Measurements from ENCODE around the gene GJC3. TPM values are rescaled to one million over a fixed set of nuclear protein-coding genes. Genes with fewer than 3 reads are reported as not detected.
"Not testable (repeated sequence)": the region's sequence is repeated elsewhere in the genome, so short reads cannot be mapped to it uniquely, and the experiment has no call there.

The GJC3 gene, protein sequence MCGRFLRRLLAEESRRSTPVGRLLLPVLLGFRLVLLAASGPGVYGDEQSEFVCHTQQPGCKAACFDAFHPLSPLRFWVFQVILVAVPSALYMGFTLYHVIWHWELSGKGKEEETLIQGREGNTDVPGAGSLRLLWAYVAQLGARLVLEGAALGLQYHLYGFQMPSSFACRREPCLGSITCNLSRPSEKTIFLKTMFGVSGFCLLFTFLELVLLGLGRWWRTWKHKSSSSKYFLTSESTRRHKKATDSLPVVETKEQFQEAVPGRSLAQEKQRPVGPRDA
- total RNA-seq: 1 to 10 TPM in 1 of 6 donors, under 1 TPM in 2, not detected in 3; 0.24 to 3.1 (median 0.31) TPM

DNA sequence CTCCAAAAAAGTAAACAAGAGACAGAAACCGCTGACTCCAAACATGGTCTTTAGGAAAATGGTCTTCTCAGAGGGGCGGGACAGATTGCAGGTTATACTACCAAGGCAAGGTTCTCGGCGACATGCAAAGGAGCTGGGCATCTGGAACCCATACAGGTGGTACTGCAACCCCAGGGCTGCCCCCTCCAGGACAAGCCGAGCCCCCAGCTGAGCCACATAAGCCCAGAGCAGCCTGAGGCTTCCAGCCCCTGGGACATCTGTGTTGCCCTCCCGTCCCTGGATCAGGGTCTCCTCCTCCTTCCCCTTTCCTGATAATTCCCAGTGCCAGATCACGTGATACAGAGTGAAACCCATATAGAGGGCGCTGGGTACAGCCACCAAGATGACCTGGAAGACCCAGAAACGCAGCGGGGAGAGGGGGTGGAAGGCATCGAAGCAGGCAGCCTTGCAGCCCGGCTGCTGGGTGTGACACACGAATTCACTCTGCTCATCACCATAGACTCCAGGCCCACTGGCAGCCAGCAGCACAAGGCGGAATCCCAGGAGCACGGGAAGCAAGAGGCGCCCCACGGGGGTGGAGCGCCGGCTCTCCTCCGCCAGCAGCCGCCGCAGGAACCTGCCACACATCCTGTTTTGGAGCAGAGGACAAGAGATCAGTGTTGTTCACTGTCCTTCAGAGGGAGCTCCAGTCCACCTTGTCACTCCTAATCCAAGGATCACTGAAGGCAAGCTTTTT is at the start of gene GJC3:
GJC3 (minus strand) TSS at position 627 of the 736 bp plus-strand sequence; CDS start at position 627, 0 bp downstream.
- peak; percentile 64 to 85 for DNase-seq
- no peaks in the 10 kb centered on the region for H3K36me3 ChIP-seq
- H3K4me1 ChIP-seq: peaks cover 5 to 16% (median 12%) of the 10 kb centered on the region in 4 donors
- 22 to 23% methylated on average over 10 to 20 of the region's 22 CpGs for WGBS, 2 donors
- peak; percentile 88 to 90 for ATAC-seq (ENCODE audit: low FRiP score in 2 of 2)
- TF ChIP-seq POLR2A (IDR thresholded peaks at IDR 0.05): no peak
- TF ChIP-seq, protein P1, sequence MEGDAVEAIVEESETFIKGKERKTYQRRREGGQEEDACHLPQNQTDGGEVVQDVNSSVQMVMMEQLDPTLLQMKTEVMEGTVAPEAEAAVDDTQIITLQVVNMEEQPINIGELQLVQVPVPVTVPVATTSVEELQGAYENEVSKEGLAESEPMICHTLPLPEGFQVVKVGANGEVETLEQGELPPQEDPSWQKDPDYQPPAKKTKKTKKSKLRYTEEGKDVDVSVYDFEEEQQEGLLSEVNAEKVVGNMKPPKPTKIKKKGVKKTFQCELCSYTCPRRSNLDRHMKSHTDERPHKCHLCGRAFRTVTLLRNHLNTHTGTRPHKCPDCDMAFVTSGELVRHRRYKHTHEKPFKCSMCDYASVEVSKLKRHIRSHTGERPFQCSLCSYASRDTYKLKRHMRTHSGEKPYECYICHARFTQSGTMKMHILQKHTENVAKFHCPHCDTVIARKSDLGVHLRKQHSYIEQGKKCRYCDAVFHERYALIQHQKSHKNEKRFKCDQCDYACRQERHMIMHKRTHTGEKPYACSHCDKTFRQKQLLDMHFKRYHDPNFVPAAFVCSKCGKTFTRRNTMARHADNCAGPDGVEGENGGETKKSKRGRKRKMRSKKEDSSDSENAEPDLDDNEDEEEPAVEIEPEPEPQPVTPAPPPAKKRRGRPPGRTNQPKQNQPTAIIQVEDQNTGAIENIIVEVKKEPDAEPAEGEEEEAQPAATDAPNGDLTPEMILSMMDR (IDR thresholded peaks at IDR 0.05): peak; percentile 26 to 49 (median 39)
- H3K27me3 ChIP-seq: no peaks in the 10 kb centered on the region
- no peaks in the 10 kb centered on the region for H3K9me3 ChIP-seq
- peak within 1 kb of the TSS in 3 of 4 donors; percentile 27 to 42 (median 29) for H3K4me3 ChIP-seq
- H3K27ac ChIP-seq: peak within 1 kb of the TSS in 3 of 4 donors; percentile 8 to 60 (median 54)

DNA sequence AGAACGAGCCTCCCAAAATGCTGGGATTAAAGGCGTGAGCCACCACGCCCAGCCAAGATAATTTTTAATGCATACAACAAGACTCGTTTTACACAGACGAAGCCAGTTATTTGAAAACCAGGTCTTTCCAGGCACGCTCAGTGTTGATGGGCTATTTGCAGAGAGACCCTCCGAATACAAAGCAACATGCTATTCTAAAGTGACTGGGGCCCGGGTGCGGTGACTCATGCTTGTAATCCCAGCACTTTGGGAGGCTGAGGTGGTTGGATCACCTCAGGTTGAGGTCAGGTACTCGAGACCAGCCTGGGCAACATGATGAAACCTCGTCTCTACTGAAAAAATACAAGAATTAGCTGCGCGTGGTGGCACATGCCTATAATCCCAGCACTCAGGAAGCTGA is 47.2 kb upstream of the GJC3 start:
- no peak for ATAC-seq (ENCODE audit: low FRiP score in 2 of 2)
- no peak for TF ChIP-seq POLR2A (IDR thresholded peaks at IDR 0.05)
- no peak for TF ChIP-seq EP300 (IDR thresholded peaks at IDR 0.05)
- TF ChIP-seq, protein P1 (IDR thresholded peaks at IDR 0.05): no peak
- TF ChIP-seq POLR2AphosphoS5 (IDR thresholded peaks at IDR 0.05): no peak
- H3K27ac ChIP-seq: no peak overlapping the region
- H3K36me3 ChIP-seq: no peaks in the 10 kb centered on the region
- H3K4me3 ChIP-seq: no peak overlapping the region
- DNase-seq: peak in 1 of 2 donors; percentile 28
- H3K9me3 ChIP-seq: no peaks in the 10 kb centered on the region
- H3K4me1 ChIP-seq: no peaks in the 10 kb centered on the region
- H3K27me3 ChIP-seq: no peaks in the 10 kb centered on the region
- WGBS, 2 donors: 85% methylated on average over 12 to 13 of the region's 13 CpGs

DNA sequence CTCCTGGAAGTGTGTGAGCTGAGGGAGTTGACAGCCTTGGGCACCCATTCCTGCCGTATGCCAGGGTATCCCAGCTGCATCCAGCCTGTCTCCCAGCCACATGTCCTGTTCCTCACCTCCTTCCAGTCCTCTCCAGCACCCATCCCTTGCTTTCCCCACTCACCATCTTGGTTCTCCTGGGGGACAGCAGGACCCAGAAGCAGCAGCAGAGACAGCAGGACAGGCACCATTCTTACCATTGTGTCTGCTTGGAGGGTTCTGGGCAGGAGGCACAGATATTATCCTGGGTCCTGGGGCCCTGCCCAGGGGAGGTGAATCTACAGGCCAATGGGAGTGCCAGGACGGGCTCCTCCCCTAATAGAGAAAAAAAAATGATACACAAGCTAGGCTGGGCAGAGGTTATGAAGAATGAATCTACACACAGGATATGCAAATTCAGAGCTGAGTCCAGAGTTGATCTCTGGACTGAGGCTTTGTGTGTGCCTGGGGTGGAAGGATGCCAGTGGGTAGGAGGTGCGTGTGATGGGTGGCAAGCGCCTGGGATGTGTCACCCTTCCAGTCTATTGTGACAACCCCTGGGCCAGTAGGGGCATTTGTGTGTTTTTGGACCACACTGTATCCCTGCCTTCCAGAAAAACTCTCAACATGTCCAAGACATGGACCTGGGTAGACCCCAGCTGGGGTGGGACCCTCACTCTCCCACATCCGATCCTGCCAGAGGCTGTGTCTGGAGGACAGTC is 46.5 kb upstream of the GJC3 start, which contains the start of gene AZGP1:
AZGP1 (minus strand) TSS at position 250 of the 740 bp plus-strand sequence; CDS start at position 239, 11 bp downstream.
- no peak within 1 kb of the TSS for H3K27ac ChIP-seq
- ATAC-seq (ENCODE audit: low FRiP score in 2 of 2): no peak

DNA sequence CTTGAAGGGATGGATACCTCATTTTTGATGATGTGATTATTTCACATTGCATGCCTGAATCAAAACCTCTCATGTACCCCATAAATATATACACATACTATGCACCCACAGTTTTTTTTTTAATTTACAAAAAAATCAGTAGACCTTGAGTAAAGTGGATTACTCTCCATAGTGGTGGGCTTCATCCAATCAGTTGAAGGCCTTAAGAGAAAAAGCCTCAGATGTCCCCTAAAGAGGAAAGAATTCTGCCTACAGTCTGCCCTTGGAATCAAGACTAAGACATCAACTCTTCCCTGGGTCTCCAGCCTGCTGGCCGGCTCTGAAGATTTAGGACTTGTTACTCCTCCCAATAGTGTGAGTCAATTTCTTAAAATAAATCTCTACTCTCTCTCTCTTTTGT is 45.3 kb upstream of the GJC3 start:
- no peak for ATAC-seq (ENCODE audit: low FRiP score in 2 of 2)
- H3K27me3 ChIP-seq: no peaks in the 10 kb centered on the region
- no peak overlapping the region for H3K4me3 ChIP-seq
- no peak overlapping the region for H3K27ac ChIP-seq
- TF ChIP-seq EP300 (IDR thresholded peaks at IDR 0.05): no peak
- TF ChIP-seq, protein P1 (IDR thresholded peaks at IDR 0.05): no peak
- no peak for TF ChIP-seq POLR2A (IDR thresholded peaks at IDR 0.05)
- TF ChIP-seq POLR2AphosphoS5 (IDR thresholded peaks at IDR 0.05): no peak
- 53 to 63% methylated on average over 1 of the region's 1 CpG for WGBS, 2 donors
- DNase-seq: no peak
- H3K36me3 ChIP-seq: no peaks in the 10 kb centered on the region
- no peaks in the 10 kb centered on the region for H3K9me3 ChIP-seq
- H3K4me1 ChIP-seq: no peaks in the 10 kb centered on the region

More for the DNA sequence above, 46.5 kb upstream of the GJC3 start, which contains the start of gene AZGP1:
- no peaks in the 10 kb centered on the region for H3K4me1 ChIP-seq
- TF ChIP-seq POLR2AphosphoS5 (IDR thresholded peaks at IDR 0.05) (no peak), EP300 (IDR thresholded peaks at IDR 0.05) (no peak), POLR2A (IDR thresholded peaks at IDR 0.05) (no peak)
- no peaks in the 10 kb centered on the region for H3K36me3 ChIP-seq
- no peaks in the 10 kb centered on the region for H3K9me3 ChIP-seq
- 63 to 71% methylated on average over 5 of the region's 5 CpGs for WGBS, 2 donors
- peak within 1 kb of the TSS in 2 of 4 donors; percentile 0 to 10 for H3K4me3 ChIP-seq
- no peaks in the 10 kb centered on the region for H3K27me3 ChIP-seq
- no peak for DNase-seq

DNA sequence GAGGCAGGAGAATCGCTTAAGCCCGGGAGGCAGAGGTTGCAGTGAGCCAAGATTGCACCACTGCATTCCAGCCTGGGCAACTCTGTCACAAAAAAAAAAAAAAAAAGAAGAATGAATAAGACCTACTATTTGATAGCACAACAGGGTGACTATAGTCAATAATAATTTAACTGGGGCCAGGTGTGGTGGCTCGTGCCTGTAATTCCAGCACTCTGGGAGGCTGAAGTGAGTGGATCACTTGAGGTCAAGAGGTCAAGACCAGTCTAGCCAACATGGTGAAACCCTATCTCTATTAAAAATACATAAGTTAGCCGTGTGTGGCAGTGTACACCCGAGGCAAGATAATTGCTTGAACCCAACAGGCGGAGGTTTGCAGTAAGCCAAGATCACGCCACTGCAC is 44.4 kb upstream of the GJC3 start:
- H3K4me3 ChIP-seq; H3K27me3 ChIP-seq; H3K4me1 ChIP-seq; H3K27ac ChIP-seq; H3K9me3 ChIP-seq; DNase-seq; H3K36me3 ChIP-seq; ATAC-seq (ENCODE audit: low FRiP score in 2 of 2): not testable (repeated sequence)
- WGBS, 2 donors: 84 to 88% methylated on average over 7 of the region's 7 CpGs
